HepG2 (cell line): Measurements from ENCODE around the gene UEVLD. TPM values are rescaled to one million over a fixed set of nuclear protein-coding genes. Genes with fewer than 3 reads are reported as not detected.

ENCODE experiments used
- ARNT2 ChIP-seq: sonication (generic); formaldehyde crosslinking; IDR thresholded peaks from 2 replicates; pipeline ENCODE4 v1.8.0; 2022; ENCODE audit warnings: mild to moderate bottlenecking, low read depth, missing genetic modification reagents, moderate library complexity
- ELF1 ChIP-seq: sonication (generic); formaldehyde crosslinking; IDR thresholded peaks from 2 replicates; pipeline ENCODE4 v1.4.0; 2020; ENCODE audit warnings: missing genetic modification reagents
- EP300 ChIP-seq, 3 experiments: sonication (generic) in 1 of 3; formaldehyde crosslinking in 1 of 3; IDR thresholded peaks; 2 replicates each; pipeline versions ENCODE4 v1.5.1 to v1.6.1; 2011 to 2020; ENCODE audit warnings: low read depth in 2 of 3, low read length in 2 of 3, borderline replicate concordance in 1 of 3, improper control_type of control experiment in 1 of 3, mild to moderate bottlenecking in 1 of 3, missing genetic modification reagents in 1 of 3, moderate library complexity in 1 of 3
- REPIN1 ChIP-seq: sonication (generic); formaldehyde crosslinking; IDR thresholded peaks from 2 replicates; pipeline ENCODE4 v1.8.0; 2022; ENCODE audit warnings: missing genetic modification reagents, low read depth, mild to moderate bottlenecking, borderline replicate concordance
- SMYD3 ChIP-seq: sonication (generic); formaldehyde crosslinking; IDR thresholded peaks from 2 replicates; pipeline ENCODE4 v1.8.1; 2023; ENCODE audit warnings: mild to moderate bottlenecking, missing genetic modification reagents
- TARDBP ChIP-seq: sonication (generic); formaldehyde crosslinking; IDR thresholded peaks from 2 replicates; pipeline ENCODE4 v1.8.0; 2022; ENCODE audit warnings: mild to moderate bottlenecking, missing genetic modification reagents
- TBP ChIP-seq: sonication (generic); formaldehyde crosslinking; IDR thresholded peaks from 2 replicates; pipeline ENCODE4 v1.5.0; 2020; ENCODE audit warnings: missing genetic modification reagents
- U2AF1 ChIP-seq: fragments of 200-400 bp; formaldehyde crosslinking; optimal IDR thresholded peaks from 2 replicates; pipeline ENCODE3; 2017; ENCODE audit warnings: mild to moderate bottlenecking, low read depth, low read length
- ZFP82 ChIP-seq: sonication (generic); formaldehyde crosslinking; IDR thresholded peaks from 2 replicates; pipeline ENCODE4 v1.5.1; 2020; ENCODE audit warnings: mild to moderate bottlenecking, missing genetic modification reagents, borderline replicate concordance
- ZIK1 ChIP-seq: sonication (generic); formaldehyde crosslinking; IDR thresholded peaks from 2 replicates; pipeline ENCODE4 v1.5.0; 2020; ENCODE audit warnings: mild to moderate bottlenecking, low read depth, missing genetic modification reagents, borderline replicate concordance
- ZKSCAN1 ChIP-seq: fragments of 150-350 bp; IDR thresholded peaks from 2 replicates; pipeline ENCODE4 v1.6.1; 2014; ENCODE audit warnings: low read length
- ZMAT3 ChIP-seq: sonication (generic); formaldehyde crosslinking; conservative IDR thresholded peaks from 2 replicates; pipeline ENCODE4 v1.7.0; 2021; ENCODE audit warnings: missing genetic modification reagents
- ZNF224 ChIP-seq: sonication (generic); formaldehyde crosslinking; IDR thresholded peaks from 2 replicates; pipeline ENCODE4 v1.5.0; 2020; ENCODE audit warnings: mild to moderate bottlenecking, missing genetic modification reagents
- ZNF337 ChIP-seq: sonication (generic); formaldehyde crosslinking; IDR thresholded peaks from 2 replicates; pipeline ENCODE4 v1.5.1; 2020; ENCODE audit warnings: missing genetic modification reagents, low read depth, mild to moderate bottlenecking, borderline replicate concordance
- ZNF563 ChIP-seq: sonication (generic); formaldehyde crosslinking; IDR thresholded peaks from 2 replicates; pipeline ENCODE4 v1.8.0; 2022; ENCODE audit warnings: mild to moderate bottlenecking, moderate library complexity, missing genetic modification reagents
- ZNF605 ChIP-seq: sonication (generic); formaldehyde crosslinking; IDR thresholded peaks from 2 replicates; pipeline ENCODE4 v1.8.0; 2022; ENCODE audit warnings: mild to moderate bottlenecking, missing genetic modification reagents
- ZSCAN12 ChIP-seq: sonication (generic); formaldehyde crosslinking; IDR thresholded peaks from 2 replicates; pipeline ENCODE4 v1.9.0; 2021; ENCODE audit warnings: mild to moderate bottlenecking, missing genetic modification reagents
- polyA plus RNA-seq, 8 experiments: library from polyadenylated mRNA; depleted of rRNA in 3 of 8; stranded (reverse) in 7 of 8; unstranded in 1 of 8; fragments of >200 nt; fragmentation: Illumina TruSeq in 4 of 8; extraction: Trizol in 4 of 8; gene quantifications; 2 replicates each; pipeline versions ENCODE4 v1.2.1 to v1.2.3, GENCODE V29; 2011 to 2016; ENCODE audit warnings: low read depth in 4 of 8, missing spikeins in 1 of 8, mixed read lengths in 1 of 8; ENCODE audit not compliant: insufficient read depth in 1 of 8
- total RNA-seq, 5 experiments: library from RNA; depleted of rRNA; stranded (reverse); fragments of >200 nt; fragmentation: Illumina TruSeq; extraction: Trizol; gene quantifications; 2 replicates each; pipeline ENCODE4 v1.2.3, GENCODE V29; 2016; ENCODE audit warnings: low read depth in 1 of 5
- TF ChIP-seq, protein P1 (sequence below): sonication (generic); formaldehyde crosslinking; conservative IDR thresholded peaks from 2 replicates; pipeline ENCODE4 v1.4.0; 2020; ENCODE audit warnings: missing genetic modification reagents
- TF ChIP-seq, protein P2 (sequence below): sonication (generic); formaldehyde crosslinking; IDR thresholded peaks from 2 replicates; pipeline ENCODE4 v1.4.0; 2020; ENCODE audit warnings: mild to moderate bottlenecking, missing genetic modification reagents
- TF ChIP-seq, protein P3 (sequence below): sonication (generic); formaldehyde crosslinking; IDR thresholded peaks from 2 replicates; pipeline ENCODE4 v1.9.0; 2021; ENCODE audit warnings: missing genetic modification reagents, mild to moderate bottlenecking, borderline replicate concordance
- TF ChIP-seq, protein P4 (sequence below): sonication (generic); IDR thresholded peaks from 2 replicates; pipeline ENCODE4 v1.6.1; 2016; ENCODE audit warnings: low read depth, borderline replicate concordance
- TF ChIP-seq, protein P5 (sequence below): sonication (generic); formaldehyde crosslinking; IDR thresholded peaks from 2 replicates; pipeline ENCODE4 v1.4.0; 2020; ENCODE audit warnings: missing genetic modification reagents

The UEVLD gene
- total and polyA plus RNA-seq, 2 of the 13 experiments (the other 11 are each of a cell fraction or from before 2014, with no cell fraction given), result 5.7 to 13.7 TPM

DNA sequence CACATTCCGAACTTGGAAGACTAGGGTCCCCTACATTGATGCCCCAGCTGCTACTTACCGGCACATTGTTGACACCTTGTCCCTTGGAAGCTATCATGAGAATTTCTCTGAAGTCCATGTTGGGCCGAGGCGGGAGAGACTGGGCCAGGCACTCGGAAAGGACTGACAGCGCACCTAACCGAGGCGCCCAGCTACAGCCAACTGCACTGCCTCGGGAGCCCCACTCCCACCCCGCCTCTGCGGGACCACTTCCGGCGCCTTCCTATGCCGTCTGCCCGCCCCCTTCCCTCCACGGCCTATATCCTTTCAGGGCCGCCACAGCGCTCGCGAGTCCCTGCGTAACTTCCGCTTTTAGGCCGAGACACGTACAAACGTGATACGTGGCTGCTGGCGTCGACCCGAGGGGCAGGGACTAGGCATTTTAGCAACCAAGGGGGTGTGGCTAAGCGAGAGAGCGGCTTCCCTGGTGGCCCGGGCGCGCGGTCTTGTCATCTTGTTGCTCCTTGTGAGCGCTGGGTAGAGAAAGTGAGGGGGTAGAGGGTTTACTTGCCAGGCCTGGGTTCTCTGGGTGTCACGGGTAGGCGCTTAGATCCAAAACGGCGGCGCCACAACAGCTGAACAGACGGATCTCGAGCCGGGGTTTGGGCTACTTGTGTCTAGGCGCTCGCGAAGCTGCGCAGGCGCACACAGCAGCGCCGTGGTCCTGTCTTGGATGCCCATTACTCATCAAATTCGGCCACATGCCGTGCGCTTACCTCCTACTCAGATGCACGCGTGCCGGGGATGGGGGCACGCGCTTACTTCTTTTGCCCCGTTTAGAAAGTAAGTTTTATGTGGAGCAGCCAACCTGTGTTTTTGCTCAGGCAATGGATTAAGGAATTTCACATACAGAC, 45.9 kb upstream of the UEVLD start, which contains the start of gene SPTY2D1 (continued):
- TF ChIP-seq, protein P1, sequence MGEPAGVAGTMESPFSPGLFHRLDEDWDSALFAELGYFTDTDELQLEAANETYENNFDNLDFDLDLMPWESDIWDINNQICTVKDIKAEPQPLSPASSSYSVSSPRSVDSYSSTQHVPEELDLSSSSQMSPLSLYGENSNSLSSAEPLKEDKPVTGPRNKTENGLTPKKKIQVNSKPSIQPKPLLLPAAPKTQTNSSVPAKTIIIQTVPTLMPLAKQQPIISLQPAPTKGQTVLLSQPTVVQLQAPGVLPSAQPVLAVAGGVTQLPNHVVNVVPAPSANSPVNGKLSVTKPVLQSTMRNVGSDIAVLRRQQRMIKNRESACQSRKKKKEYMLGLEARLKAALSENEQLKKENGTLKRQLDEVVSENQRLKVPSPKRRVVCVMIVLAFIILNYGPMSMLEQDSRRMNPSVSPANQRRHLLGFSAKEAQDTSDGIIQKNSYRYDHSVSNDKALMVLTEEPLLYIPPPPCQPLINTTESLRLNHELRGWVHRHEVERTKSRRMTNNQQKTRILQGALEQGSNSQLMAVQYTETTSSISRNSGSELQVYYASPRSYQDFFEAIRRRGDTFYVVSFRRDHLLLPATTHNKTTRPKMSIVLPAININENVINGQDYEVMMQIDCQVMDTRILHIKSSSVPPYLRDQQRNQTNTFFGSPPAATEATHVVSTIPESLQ (CRISPR knock-in tag), result no peak
- 0 out of 2 replicates have a peak, but pooled peaks have one; percentile 30 for TF ChIP-seq ZNF337 (CRISPR knock-in tag)
- peak in 1 of 2 experiments; percentile 40; a peak in 1 of 4 replicates for TF ChIP-seq EP300 (IDR thresholded peaks at IDR 0.05; ENCODE audit: low read depth in 2 of 2, low read length in 2 of 2)
- no peak for TF ChIP-seq EP300 (CRISPR knock-in tag; IDR thresholded peaks at IDR 0.05; ENCODE audit: borderline replicate concordance)
- TF ChIP-seq ZNF563, result peak; percentile 92
- TF ChIP-seq ZNF224 (CRISPR knock-in tag), result no peak; the same call in none of the 2 replicates
- 0 out of 2 replicates have a peak, but pooled peaks have one; percentile 86 for TF ChIP-seq TBP (CRISPR knock-in tag)
- TF ChIP-seq ZSCAN12, result no peak
- TF ChIP-seq, protein P2, sequence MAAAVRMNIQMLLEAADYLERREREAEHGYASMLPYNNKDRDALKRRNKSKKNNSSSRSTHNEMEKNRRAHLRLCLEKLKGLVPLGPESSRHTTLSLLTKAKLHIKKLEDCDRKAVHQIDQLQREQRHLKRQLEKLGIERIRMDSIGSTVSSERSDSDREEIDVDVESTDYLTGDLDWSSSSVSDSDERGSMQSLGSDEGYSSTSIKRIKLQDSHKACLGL (CRISPR knock-in tag), result peak; percentile 57; the same call in 1 of the 2 replicates
- TF ChIP-seq ZIK1 (CRISPR knock-in tag), result no peak
- peak; percentile 92; the same call in 1 of the 2 replicates for TF ChIP-seq REPIN1 (CRISPR knock-in tag)
- TF ChIP-seq ARNT2, result 0 out of 2 replicates have a peak, but pooled peaks have one; percentile 16
- TF ChIP-seq U2AF1, result no peak
- TF ChIP-seq, protein P3, sequence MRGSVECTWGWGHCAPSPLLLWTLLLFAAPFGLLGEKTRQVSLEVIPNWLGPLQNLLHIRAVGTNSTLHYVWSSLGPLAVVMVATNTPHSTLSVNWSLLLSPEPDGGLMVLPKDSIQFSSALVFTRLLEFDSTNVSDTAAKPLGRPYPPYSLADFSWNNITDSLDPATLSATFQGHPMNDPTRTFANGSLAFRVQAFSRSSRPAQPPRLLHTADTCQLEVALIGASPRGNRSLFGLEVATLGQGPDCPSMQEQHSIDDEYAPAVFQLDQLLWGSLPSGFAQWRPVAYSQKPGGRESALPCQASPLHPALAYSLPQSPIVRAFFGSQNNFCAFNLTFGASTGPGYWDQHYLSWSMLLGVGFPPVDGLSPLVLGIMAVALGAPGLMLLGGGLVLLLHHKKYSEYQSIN, result no peak
- no peak for TF ChIP-seq SMYD3 (CRISPR knock-in tag)
- TF ChIP-seq, protein P4, sequence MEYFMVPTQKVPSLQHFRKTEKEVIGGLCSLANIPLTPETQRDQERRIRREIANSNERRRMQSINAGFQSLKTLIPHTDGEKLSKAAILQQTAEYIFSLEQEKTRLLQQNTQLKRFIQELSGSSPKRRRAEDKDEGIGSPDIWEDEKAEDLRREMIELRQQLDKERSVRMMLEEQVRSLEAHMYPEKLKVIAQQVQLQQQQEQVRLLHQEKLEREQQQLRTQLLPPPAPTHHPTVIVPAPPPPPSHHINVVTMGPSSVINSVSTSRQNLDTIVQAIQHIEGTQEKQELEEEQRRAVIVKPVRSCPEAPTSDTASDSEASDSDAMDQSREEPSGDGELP, result peak; percentile 30; the same call in 1 of the 2 replicates
- no peak for TF ChIP-seq ZKSCAN1
- peak; percentile 94 for TF ChIP-seq ELF1
- no peak; the same call in 1 of the 2 replicates for TF ChIP-seq ZMAT3
- peak; percentile 83; the same call in 1 of the 2 replicates for TF ChIP-seq ZNF605 (CRISPR knock-in tag)
- TF ChIP-seq, protein P5, sequence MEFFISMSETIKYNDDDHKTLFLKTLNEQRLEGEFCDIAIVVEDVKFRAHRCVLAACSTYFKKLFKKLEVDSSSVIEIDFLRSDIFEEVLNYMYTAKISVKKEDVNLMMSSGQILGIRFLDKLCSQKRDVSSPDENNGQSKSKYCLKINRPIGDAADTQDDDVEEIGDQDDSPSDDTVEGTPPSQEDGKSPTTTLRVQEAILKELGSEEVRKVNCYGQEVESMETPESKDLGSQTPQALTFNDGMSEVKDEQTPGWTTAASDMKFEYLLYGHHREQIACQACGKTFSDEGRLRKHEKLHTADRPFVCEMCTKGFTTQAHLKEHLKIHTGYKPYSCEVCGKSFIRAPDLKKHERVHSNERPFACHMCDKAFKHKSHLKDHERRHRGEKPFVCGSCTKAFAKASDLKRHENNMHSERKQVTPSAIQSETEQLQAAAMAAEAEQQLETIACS (CRISPR knock-in tag), result no peak
- TF ChIP-seq TARDBP (CRISPR knock-in tag), result no peak; the same call in none of the 2 replicates
- TF ChIP-seq ZFP82 (CRISPR knock-in tag), result peak; percentile 45; the same call in 1 of the 2 replicates
